HG02642 (cell line): Measurements from ENCODE around the gene HASPIN.
A peak's percentile ranks its signal among the peaks of the same experiment; 100 is the strongest.
"Not testable (repeated sequence)": the region's sequence is repeated elsewhere in the genome, so short reads cannot be mapped to it uniquely, and the experiment has no call there.

Source experiments
- ATAC-seq: cut with Tn5 transposase; IDR thresholded peaks from one replicate; pipeline ENCODE4 v1.9.1; 2021; ENCODE audit warnings: mild to moderate bottlenecking; ENCODE audit not compliant: unreplicated experiment, poor library complexity

HASPIN gene

GRCh38 chr17:3730881-3731429, 7.3 kb downstream of the HASPIN start:
- no peak for ATAC-seq

GRCh38 chr17:3732210-3732621, 8.5 kb downstream of the HASPIN start:
- peak; percentile 76 for ATAC-seq

GRCh38 chr17:3734911-3735276, 11.2 kb downstream of the HASPIN start:
- ATAC-seq = not testable (repeated sequence)

GRCh38 chr17:3735515-3735914, 11.8 kb downstream of the HASPIN start:
- ATAC-seq = no peak

- no peak for ATAC-seq
Measured at GRCh38 chr17:3738562-3739295, 15.0 kb downstream of the HASPIN start.

GRCh38 chr17:3739422-3740124, 15.9 kb downstream of the HASPIN start:
- ATAC-seq = no peak

- no peak for ATAC-seq
Measured at GRCh38 chr17:3740611-3741073, 16.9 kb downstream of the HASPIN start.

- no peak for ATAC-seq
Measured at GRCh38 chr17:3744014-3744413, 20.3 kb downstream of the HASPIN start.

- no peak for ATAC-seq
Measured at GRCh38 chr17:3745071-3745470, 21.4 kb downstream of the HASPIN start.

- no peak for ATAC-seq
Measured at GRCh38 chr17:3747805-3748204, 24.1 kb downstream of the HASPIN start.

- no peak for ATAC-seq
Measured at GRCh38 chr17:3748576-3748975, 24.9 kb downstream of the HASPIN start.

GRCh38 chr17:3750296-3750695, 26.6 kb downstream of the HASPIN start:
- ATAC-seq = no peak

GRCh38 chr17:3750926-3751325, 27.2 kb downstream of the HASPIN start:
- no peak for ATAC-seq

GRCh38 chr17:3751836-3752235, 28.1 kb downstream of the HASPIN start:
- no peak for ATAC-seq

GRCh38 chr17:3753624-3754023, 29.9 kb downstream of the HASPIN start:
- no peak for ATAC-seq

- ATAC-seq = no peak
Measured at GRCh38 chr17:3754066-3754457, 30.4 kb downstream of the HASPIN start.

- ATAC-seq = no peak
Measured at GRCh38 chr17:3754458-3755334, 31.0 kb downstream of the HASPIN start.

- ATAC-seq = no peak
Measured at GRCh38 chr17:3755335-3756030, 31.8 kb downstream of the HASPIN start.

- no peak for ATAC-seq
Measured at GRCh38 chr17:3759597-3760216, 36.0 kb downstream of the HASPIN start.
